Aorta (tissue), 5 donors: Measurements from ENCODE around the gene RGS11. TPM values are rescaled to one million over a fixed set of nuclear protein-coding genes. Genes with fewer than 3 reads are reported as not detected.

Source experiments
- ATAC-seq: fragments of 200-7000 bp; cut with Tn5 transposase; one replicate; pipeline ENCODE4 v1.9.1; 2022; ENCODE audit warnings: moderate library complexity; ENCODE audit not compliant: low FRiP score
- DNase-seq, 2 donors: peaks; one replicate each; pipeline ENCODE4 v3.0.0-alpha.2; 2020
- H3K27ac ChIP-seq, 2 donors: one replicate each; pipeline ENCODE4 v1.5.1; 2013; ENCODE audit warnings: low read length in 2 of 2, mild to moderate bottlenecking in 2 of 2, moderate library complexity in 2 of 2, control low read depth in 1 of 2, inconsistent platforms in 1 of 2, low read depth in 1 of 2
- H3K27me3 ChIP-seq, 2 donors: one replicate each; pipeline ENCODE4 v1.6.1; 2013; ENCODE audit warnings: control low read depth in 1 of 2, low read length in 1 of 2, mild to moderate bottlenecking in 1 of 2, moderate library complexity in 1 of 2; ENCODE audit not compliant: insufficient read depth in 2 of 2, control insufficient read depth in 1 of 2
- H3K36me3 ChIP-seq, 2 donors: one replicate each; pipeline ENCODE4 v1.6.1; 2013; ENCODE audit warnings: control low read depth in 1 of 2, low read length in 1 of 2, mild to moderate bottlenecking in 1 of 2; ENCODE audit not compliant: insufficient read depth in 2 of 2, control insufficient read depth in 1 of 2
- H3K4me1 ChIP-seq, 2 donors: one replicate each; pipeline ENCODE4 v1.6.1; 2013; ENCODE audit warnings: low read length in 2 of 2, control low read depth in 1 of 2, mild to moderate bottlenecking in 1 of 2, moderate library complexity in 1 of 2; ENCODE audit not compliant: insufficient read depth in 2 of 2, control insufficient read depth in 1 of 2
- H3K4me3 ChIP-seq, 2 donors: one replicate each; pipeline ENCODE4 v1.5.1; 2013; ENCODE audit warnings: low read length in 2 of 2, control low read depth in 1 of 2, mild to moderate bottlenecking in 1 of 2
- H3K9me3 ChIP-seq: one replicate; pipeline ENCODE4 v1.6.1; 2013; ENCODE audit warnings: mild to moderate bottlenecking, low read length; ENCODE audit not compliant: control insufficient read depth
- WGBS, 2 donors: extraction: QIAGEN DNeasy Blood & Tissue Kit; methylation state at CpG; one replicate each; pipeline ENCODE4 v1.1.7; 2013; 5-methylcytosine and 5-hydroxymethylcytosine counted together
- intact Hi-C, 2 donors: fragments of 100-400 bp; cut with DNase I; formaldehyde crosslinking; loops; one replicate each; pipeline versions ENCODE4 v1.14.2 to v1.15.0; 2022
- polyA plus RNA-seq, 2 donors: library from polyadenylated mRNA; stranded (reverse); fragments of 200-250 nt; gene quantifications; one replicate each; pipeline ENCODE4 v1.2.3, GENCODE V29; 2013
- total RNA-seq, 2 donors: library from RNA; stranded (reverse); fragmentation: NEBNext Ultra II Directional; extraction: Animal tissue kit (Norgen Biotek cat#: 25700); gene quantifications; one replicate each; pipeline ENCODE4 v1.2.1, GENCODE V29; 2021
- donor health status: healthy with polysubstance abuse.
- donor health status: Bipolar disorder and iron deficiency.
- donor health status: DM: no; HTN: no; CAD: no.
- donor health status: DM: no; HTN: no; CAD: no.
- donor health status: DM: yes; HTN: yes; CAD: no.

Gene RGS11
- total and polyA plus RNA-seq, 4 donors, result 3.3 to 76.5 (median 20.3) TPM

DNA sequence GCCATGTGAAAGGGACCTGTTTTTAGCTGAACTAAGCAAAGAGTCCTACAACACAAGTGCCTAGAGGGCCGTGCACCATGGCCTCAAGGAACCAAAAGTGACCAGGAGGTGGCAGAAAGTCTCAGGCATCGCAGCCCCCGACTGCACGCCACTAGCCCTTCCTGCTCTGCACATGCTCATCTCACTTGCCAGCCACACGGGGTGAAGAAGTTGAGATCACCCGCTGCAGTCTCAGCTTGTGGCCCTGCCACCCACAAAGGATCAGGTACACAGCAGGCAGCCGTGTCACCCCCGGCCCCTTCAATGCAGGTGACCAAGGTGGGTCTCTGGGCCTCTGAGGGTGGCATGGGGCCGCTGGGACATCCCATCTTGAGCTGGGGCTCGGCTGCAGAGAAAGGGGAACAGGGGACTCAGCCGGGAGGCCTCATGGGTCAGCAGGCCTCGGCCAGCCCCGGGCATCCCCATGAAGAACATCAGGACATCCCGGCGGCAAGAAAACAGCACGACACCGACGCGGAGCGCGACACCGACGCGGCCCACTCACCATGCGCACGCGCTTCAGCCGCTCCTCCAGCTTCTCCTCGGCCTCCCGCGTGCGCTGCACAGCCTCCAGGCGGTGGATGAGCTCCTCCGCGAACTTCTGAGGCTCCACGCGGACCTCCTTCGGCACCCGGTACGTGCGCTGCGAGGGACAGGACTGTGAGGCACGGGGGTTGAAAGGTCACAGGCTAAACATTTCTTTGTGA is 28.2 kb upstream of the RGS11 start:
- Histone ChIP-seq H3K9me3 (no peaks in the 10 kb centered on the region), H3K4me1 (no peaks in the 10 kb centered on the region), H3K36me3 (peaks cover 0 to 2% of the 10 kb centered on the region in 2 donors), H3K27me3 (no peaks in the 10 kb centered on the region), H3K27ac (no peak overlapping the region), H3K4me3 (no peak overlapping the region)
- ATAC-seq, result no peak
- WGBS, 2 donors, result 84 to 88% methylated on average over 43 of the region's 43 CpGs
- intact Hi-C loops, result no loop called here
- no peak for DNase-seq

DNA sequence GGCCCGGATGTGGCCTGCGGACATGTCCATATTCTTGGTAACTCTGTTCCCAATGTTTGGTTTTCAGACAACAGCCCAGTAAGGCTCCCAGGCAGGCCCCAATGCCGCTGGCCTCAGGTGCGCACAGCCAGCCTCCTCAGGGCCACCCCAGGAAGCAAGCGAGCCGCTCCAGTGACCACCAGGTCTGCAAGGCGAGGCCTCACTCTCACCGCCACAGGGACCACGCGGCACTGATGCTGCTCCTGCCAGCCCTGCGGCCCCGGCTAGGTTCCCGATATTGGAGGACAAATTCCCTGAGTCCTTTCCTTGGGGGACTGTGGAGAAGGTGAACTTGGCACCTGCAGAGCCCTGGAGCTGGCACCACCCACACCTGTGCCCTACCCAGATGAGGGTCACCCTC is 26.2 kb upstream of the RGS11 start:
- Histone ChIP-seq H3K9me3 (no peaks in the 10 kb centered on the region), H3K4me3 (no peak overlapping the region), H3K36me3 (peaks cover 0 to 2% of the 10 kb centered on the region in 2 donors), H3K4me1 (no peaks in the 10 kb centered on the region), H3K27me3 (no peaks in the 10 kb centered on the region), H3K27ac (no peak overlapping the region)
- no peak for DNase-seq
- 95 to 96% methylated on average over 13 of the region's 13 CpGs for WGBS, 2 donors
- ATAC-seq, result no peak
- intact Hi-C loops, result no loop called here

DNA sequence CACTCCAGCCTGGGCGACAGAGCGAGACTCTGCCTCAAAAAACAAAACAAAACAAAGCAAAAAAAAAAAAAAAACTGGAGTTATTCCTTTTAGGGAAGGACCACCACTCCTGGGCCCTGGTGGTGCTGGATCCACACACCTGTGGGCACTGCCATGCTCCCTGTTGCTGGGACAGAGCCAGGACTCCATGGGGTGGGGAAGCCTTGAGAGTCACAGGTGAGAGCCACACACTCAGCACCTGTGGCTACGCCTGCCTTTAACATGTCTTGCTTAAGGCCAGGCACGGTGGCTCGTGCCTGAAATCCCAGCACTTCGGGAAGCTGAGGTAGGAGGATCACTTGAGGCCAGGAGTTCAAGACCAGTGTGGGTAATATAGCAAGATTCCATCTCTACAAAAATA is 25.5 kb upstream of the RGS11 start:
- DNase-seq (no peak), ATAC-seq (no peak)
- no peak overlapping the region for H3K27ac ChIP-seq
- intact Hi-C loops, result no loop called here
- peaks cover 0 to 2% of the 10 kb centered on the region in 2 donors for H3K36me3 ChIP-seq
- no peaks in the 10 kb centered on the region for H3K4me1 ChIP-seq
- no peak overlapping the region for H3K4me3 ChIP-seq
- no peaks in the 10 kb centered on the region for H3K9me3 ChIP-seq
- WGBS, 2 donors, result 94 to 95% methylated on average over 4 to 6 of the region's 6 CpGs
- H3K27me3 ChIP-seq, result no peaks in the 10 kb centered on the region

DNA sequence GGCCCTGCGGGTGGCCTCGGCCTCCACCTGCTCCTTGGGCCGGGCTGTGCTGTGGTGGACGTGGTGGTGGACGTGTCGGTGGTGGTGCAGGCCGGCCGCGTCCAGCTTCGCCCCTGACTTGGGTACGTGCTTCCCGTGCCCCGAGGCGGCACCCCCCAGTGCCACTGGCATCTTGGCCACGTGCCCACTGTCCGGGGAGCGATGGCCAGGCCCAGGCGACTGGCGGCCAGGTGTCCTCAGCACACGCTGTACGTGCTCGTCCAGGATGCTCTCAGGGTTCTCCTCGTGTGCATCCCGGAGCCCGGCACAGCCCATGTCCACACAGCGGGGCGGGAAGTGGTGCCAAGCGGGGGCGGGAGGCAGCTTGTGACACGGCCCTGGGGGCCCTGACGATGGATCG is 22.1 kb upstream of the RGS11 start:
- H3K27me3 ChIP-seq, result no peaks in the 10 kb centered on the region
- WGBS, 2 donors, result 92 to 93% methylated on average over 31 to 32 of the region's 32 CpGs
- no peaks in the 10 kb centered on the region for H3K36me3 ChIP-seq
- no peaks in the 10 kb centered on the region for H3K9me3 ChIP-seq
- no peaks in the 10 kb centered on the region for H3K4me1 ChIP-seq
- no peak for ATAC-seq
- intact Hi-C loops, result no loop called here
- H3K4me3 ChIP-seq, result no peak overlapping the region
- H3K27ac ChIP-seq, result no peak overlapping the region
- DNase-seq, result no peak

DNA sequence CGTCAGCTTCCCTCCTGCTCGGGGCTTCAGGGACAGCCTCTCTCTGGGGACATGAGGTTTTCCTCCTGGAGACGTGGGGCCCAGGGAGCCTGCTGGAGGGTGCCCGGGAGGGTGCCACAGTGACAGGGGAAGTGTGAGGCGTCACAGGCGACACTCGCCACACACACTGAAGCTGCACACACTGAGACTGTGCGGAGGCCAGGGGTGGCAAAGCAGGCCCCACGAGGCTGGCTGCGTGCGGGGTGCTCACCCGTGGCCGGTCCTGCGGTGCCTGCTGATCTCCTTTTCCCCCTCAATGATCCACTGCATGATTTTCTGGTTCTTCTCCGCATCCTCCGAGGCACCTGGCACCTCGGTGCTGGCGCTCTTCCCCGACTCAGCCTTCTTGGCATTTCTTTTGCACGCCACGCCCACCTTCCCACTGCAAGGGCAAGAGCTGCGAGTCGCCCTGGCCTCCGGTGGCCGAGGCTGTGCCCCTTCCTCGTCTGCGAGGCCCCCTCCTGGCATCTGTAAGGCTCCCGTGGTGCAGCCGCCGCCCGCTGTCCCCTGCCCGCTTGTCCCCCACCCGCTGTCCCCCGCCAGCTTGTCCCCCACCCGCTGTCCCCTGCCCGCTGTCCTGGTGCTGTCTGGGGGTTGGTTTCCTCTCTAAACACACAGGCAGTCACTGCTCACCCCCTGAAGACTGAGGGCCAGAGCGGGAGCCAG is 21.2 kb upstream of the RGS11 start:
- intact Hi-C loops, result no loop called here
- Histone ChIP-seq H3K9me3 (no peaks in the 10 kb centered on the region), H3K36me3 (no peaks in the 10 kb centered on the region), H3K27me3 (no peaks in the 10 kb centered on the region), H3K4me3 (no peak overlapping the region), H3K27ac (no peak overlapping the region), H3K4me1 (no peaks in the 10 kb centered on the region)
- 90 to 92% methylated on average over 36 to 37 of the region's 37 CpGs for WGBS, 2 donors
- DNase-seq, result no peak
- ATAC-seq, result no peak

DNA sequence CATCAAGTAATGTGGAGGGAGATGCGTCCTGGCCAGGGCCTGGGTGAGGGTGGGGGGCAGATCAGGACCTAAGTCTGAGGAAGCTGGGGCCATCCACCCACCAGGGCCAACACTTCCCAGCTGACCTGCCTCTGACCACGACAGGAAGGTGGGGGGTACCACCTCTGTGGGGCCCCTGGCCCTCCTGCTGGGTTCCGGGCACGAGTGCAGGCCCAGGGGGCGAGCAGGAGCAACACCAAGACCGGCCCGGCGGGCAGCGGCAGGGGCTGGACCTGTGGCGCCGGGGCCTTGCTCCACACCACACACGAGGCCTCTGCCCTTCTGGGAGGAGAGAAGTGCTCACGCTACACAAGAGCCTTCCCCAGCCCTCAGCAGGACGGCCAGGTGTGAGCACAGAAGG is 20.5 kb upstream of the RGS11 start:
- no peak overlapping the region for H3K4me3 ChIP-seq
- no peak for ATAC-seq
- DNase-seq, result no peak
- H3K27me3 ChIP-seq, result no peaks in the 10 kb centered on the region
- no peaks in the 10 kb centered on the region for H3K9me3 ChIP-seq
- no peak overlapping the region for H3K27ac ChIP-seq
- intact Hi-C loops, result no loop called here
- no peaks in the 10 kb centered on the region for H3K4me1 ChIP-seq
- 95 to 97% methylated on average over 14 of the region's 14 CpGs for WGBS, 2 donors
- H3K36me3 ChIP-seq, result no peaks in the 10 kb centered on the region

DNA sequence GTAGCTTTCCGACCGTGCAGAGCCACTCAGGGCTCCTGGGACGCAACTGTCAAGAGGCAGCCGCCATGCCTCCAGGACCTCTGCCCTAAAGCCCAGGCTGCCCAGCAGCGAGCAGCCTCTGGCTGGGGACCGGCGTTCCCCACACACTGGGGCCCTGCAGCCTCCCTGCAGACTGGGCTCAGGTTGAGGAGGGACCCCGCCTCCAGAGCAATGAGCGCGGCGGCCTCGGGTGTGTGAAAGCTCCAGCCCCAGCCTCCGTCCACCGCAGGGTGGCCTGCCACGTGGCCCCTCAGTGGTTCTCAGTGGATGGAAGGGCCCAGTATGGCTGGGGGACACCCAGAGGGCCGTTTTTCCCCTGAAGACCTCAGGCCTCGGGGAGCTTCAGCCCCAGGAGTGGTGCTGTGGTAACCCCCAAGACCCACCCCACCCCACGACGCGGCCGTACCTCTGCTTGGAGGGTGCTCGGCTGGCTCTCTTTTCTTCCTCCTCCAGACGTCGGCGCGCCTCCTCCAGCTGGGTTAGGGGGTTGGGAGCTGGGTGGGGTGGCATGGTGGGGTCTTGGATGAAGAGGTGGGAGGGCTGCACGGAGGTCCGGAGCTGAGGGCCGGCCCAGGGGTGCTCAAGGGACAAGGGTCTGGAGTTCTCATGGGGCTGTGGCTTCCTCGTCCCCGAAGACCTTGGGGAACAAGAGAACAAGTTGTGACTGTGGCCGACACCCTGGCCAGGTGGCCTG is 17.5 kb upstream of the RGS11 start:
- no peaks in the 10 kb centered on the region for H3K4me1 ChIP-seq
- intact Hi-C loops, result no loop called here
- H3K4me3 ChIP-seq, result no peak overlapping the region
- H3K36me3 ChIP-seq, result peaks cover 0 to under 1% of the 10 kb centered on the region in 2 donors
- WGBS, 2 donors, result 91 to 93% methylated on average over 24 to 32 of the region's 32 CpGs
- no peak overlapping the region for H3K27ac ChIP-seq
- H3K27me3 ChIP-seq, result no peaks in the 10 kb centered on the region
- ATAC-seq (no peak), DNase-seq (no peak)
- H3K9me3 ChIP-seq, result no peaks in the 10 kb centered on the region

DNA sequence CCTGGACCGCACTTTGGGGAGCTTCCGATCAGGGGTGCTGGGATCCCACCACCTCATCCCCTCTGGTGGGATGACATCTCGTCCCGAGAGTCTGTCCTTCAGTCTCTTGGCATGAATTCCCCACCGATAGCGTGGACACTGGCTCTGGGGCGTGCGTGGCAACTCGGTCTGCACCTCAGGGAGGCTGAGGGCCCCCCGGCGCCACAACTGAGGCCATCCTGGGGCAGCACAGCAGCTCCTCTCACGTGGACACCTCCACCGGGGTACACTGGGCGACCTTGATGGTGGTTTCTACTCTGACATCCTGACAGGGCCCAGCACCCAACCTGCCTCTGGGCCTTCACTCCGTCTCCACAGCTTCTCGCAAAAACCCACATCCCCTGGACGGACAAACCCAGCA is 15.8 kb upstream of the RGS11 start:
- 90 to 94% methylated on average over 17 of the region's 17 CpGs for WGBS, 2 donors
- H3K9me3 ChIP-seq, result no peaks in the 10 kb centered on the region
- DNase-seq (no peak), ATAC-seq (no peak)
- H3K4me3 ChIP-seq, result no peak overlapping the region
- H3K27ac ChIP-seq, result no peak overlapping the region
- peaks cover 0 to 2% of the 10 kb centered on the region in 2 donors for H3K36me3 ChIP-seq
- no peaks in the 10 kb centered on the region for H3K27me3 ChIP-seq
- intact Hi-C loops, result no loop called here
- H3K4me1 ChIP-seq, result no peaks in the 10 kb centered on the region
